Activated CD8-positive, alpha-beta memory T cell treated with anti-CD3 and anti-CD28 coated beads, Interleukin-2, amount 10 ng/mL, durations not matched to agents 7 days and 5 days (primary cell): ENCODE results near the gene C7orf57. TPM values are rescaled to one million over a fixed set of nuclear protein-coding genes. Genes with fewer than 3 reads are reported as not detected.

Experiments used
- ATAC-seq: fragments of 150-1000 bp; cut with Tn5 transposase; one replicate; pipeline ENCODE4 v1.10.0; 2021; ENCODE audit warnings: moderate library complexity
- CTCF ChIA-PET: fragments of 350-600 bp; sonication (Branson Sonifier 250); formaldehyde crosslinking; loops from one replicate; lab custom pipeline; 2021; ENCODE audit warnings: antibody characterized with exemption; lab: Charles Lee
- DNase-seq: peaks from one replicate; pipeline ENCODE4 v3.0.0-alpha.2; 2020
- H3K27ac Mint-ChIP-seq: one replicate; pipeline ENCODE4 v1.8.0; 2021; ENCODE audit warnings: mild to moderate bottlenecking, mixed read lengths
- H3K27me3 Mint-ChIP-seq: one replicate; pipeline ENCODE4 v1.8.0; 2021; ENCODE audit warnings: mixed read lengths
- H3K36me3 Mint-ChIP-seq: one replicate; pipeline ENCODE4 v1.8.0; 2021; ENCODE audit warnings: mild to moderate bottlenecking, mixed read lengths
- H3K4me1 Mint-ChIP-seq: one replicate; pipeline ENCODE4 v1.8.0; 2021; ENCODE audit warnings: mixed read lengths
- H3K4me3 Mint-ChIP-seq: one replicate; pipeline ENCODE4 v1.8.0; 2021; ENCODE audit warnings: mild to moderate bottlenecking, moderate library complexity, mixed read lengths
- H3K9me3 Mint-ChIP-seq: one replicate; pipeline ENCODE4 v1.8.0; 2022; ENCODE audit warnings: low read depth, mixed read lengths
- total RNA-seq, 2 experiments: library from RNA; stranded (reverse); gene quantifications; one replicate each; pipeline ENCODE4 v1.2.3, GENCODE V29; 2021

C7orf57 gene
- total RNA-seq, 2 experiments from 2014 or later: 0.12 to 0.15 TPM

GRCh38 chr7:48041653-48041970, 6.3 kb downstream of the C7orf57 start:
- Mint-ChIP-seq H3K27me3 (peaks cover 16% of the 10 kb centered on the region), H3K36me3 (no peaks in the 10 kb centered on the region), H3K4me3 (no peak overlapping the region), H3K4me1 (peaks cover 22% of the 10 kb centered on the region), H3K9me3 (no peaks in the 10 kb centered on the region), H3K27ac (no peak overlapping the region)
- CTCF ChIA-PET: interaction anchor here (1.0 kb wide), 1 partner anchor 34 kb away, joined by 4 read pairs; no protein-coding TSS in a partner anchor
- DNase-seq: no peak
- no peak for ATAC-seq

GRCh38 chr7:48042216-48042615, 6.9 kb downstream of the C7orf57 start:
- Mint-ChIP-seq H3K4me3 (no peak overlapping the region), H3K27me3 (peaks cover 10% of the 10 kb centered on the region), H3K27ac (no peak overlapping the region), H3K9me3 (no peaks in the 10 kb centered on the region), H3K36me3 (no peaks in the 10 kb centered on the region), H3K4me1 (peaks cover 25% of the 10 kb centered on the region)
- no peak for DNase-seq
- no peak for ATAC-seq
- CTCF ChIA-PET: interaction anchor here (1.0 kb wide), 1 partner anchor 34 kb away, joined by 4 read pairs; no protein-coding TSS in a partner anchor

- CTCF ChIA-PET: no interaction called here
- DNase-seq: no peak
- no peaks in the 10 kb centered on the region for H3K9me3 Mint-ChIP-seq
Measured at GRCh38 chr7:48042636-48043035, 7.3 kb downstream of the C7orf57 start.

GRCh38 chr7:48045195-48045765, 9.9 kb downstream of the C7orf57 start:
- Mint-ChIP-seq H3K4me1 (peaks cover 25% of the 10 kb centered on the region), H3K9me3 (no peaks in the 10 kb centered on the region), H3K36me3 (no peaks in the 10 kb centered on the region), H3K27me3 (no peaks in the 10 kb centered on the region), H3K27ac (no peak overlapping the region), H3K4me3 (no peak overlapping the region)
- DNase-seq (no peak), ATAC-seq (no peak)
- CTCF ChIA-PET: no interaction called here

More at GRCh38 chr7:48042636-48043035, 7.3 kb downstream of the C7orf57 start:
- peaks cover 7% of the 10 kb centered on the region for H3K27me3 Mint-ChIP-seq
- no peak overlapping the region for H3K4me3 Mint-ChIP-seq
- no peaks in the 10 kb centered on the region for H3K36me3 Mint-ChIP-seq
- ATAC-seq: no peak
- H3K4me1 Mint-ChIP-seq: peaks cover 25% of the 10 kb centered on the region
- H3K27ac Mint-ChIP-seq: no peak overlapping the region

GRCh38 chr7:48046458-48046857, 11.1 kb downstream of the C7orf57 start:
- Mint-ChIP-seq H3K27me3 (no peaks in the 10 kb centered on the region), H3K27ac (no peak overlapping the region), H3K9me3 (no peaks in the 10 kb centered on the region), H3K4me1 (peaks cover 22% of the 10 kb centered on the region), H3K4me3 (no peak overlapping the region), H3K36me3 (no peaks in the 10 kb centered on the region)
- DNase-seq (peak; percentile 46), ATAC-seq (peak; percentile 42)
- CTCF ChIA-PET: no interaction called here

GRCh38 chr7:48048113-48048512, 12.8 kb downstream of the C7orf57 start:
- DNase-seq (no peak), ATAC-seq (no peak)
- Mint-ChIP-seq H3K9me3 (no peaks in the 10 kb centered on the region), H3K4me1 (peaks cover 19% of the 10 kb centered on the region), H3K27me3 (no peaks in the 10 kb centered on the region), H3K27ac (no peak overlapping the region), H3K4me3 (no peak overlapping the region), H3K36me3 (no peaks in the 10 kb centered on the region)
- CTCF ChIA-PET: no interaction called here

GRCh38 chr7:48049850-48050249, 14.5 kb downstream of the C7orf57 start:
- H3K27me3 Mint-ChIP-seq: no peaks in the 10 kb centered on the region
- H3K36me3 Mint-ChIP-seq: no peaks in the 10 kb centered on the region
- ATAC-seq (no peak), DNase-seq (no peak)
- peaks cover 19% of the 10 kb centered on the region for H3K4me1 Mint-ChIP-seq
- H3K4me3 Mint-ChIP-seq: no peak overlapping the region
- no peak overlapping the region for H3K27ac Mint-ChIP-seq
- no peaks in the 10 kb centered on the region for H3K9me3 Mint-ChIP-seq
- CTCF ChIA-PET: interaction anchor here (1.3 kb wide), 1 partner anchor 61 kb away, joined by 3 read pairs; no protein-coding TSS in a partner anchor

- H3K4me1 Mint-ChIP-seq: peaks cover 4% of the 10 kb centered on the region
- H3K27ac Mint-ChIP-seq: no peak overlapping the region
- no peak for DNase-seq
- H3K36me3 Mint-ChIP-seq: peaks cover 8% of the 10 kb centered on the region
- no peak overlapping the region for H3K4me3 Mint-ChIP-seq
- ATAC-seq: no peak
- no peaks in the 10 kb centered on the region for H3K9me3 Mint-ChIP-seq
- peaks cover 4% of the 10 kb centered on the region for H3K27me3 Mint-ChIP-seq
- CTCF ChIA-PET: no interaction called here
Measured at GRCh38 chr7:48052748-48053147, 17.4 kb downstream of the C7orf57 start.

- H3K36me3 Mint-ChIP-seq: peaks cover 10% of the 10 kb centered on the region
- DNase-seq: no peak
- CTCF ChIA-PET: no interaction called here
- H3K4me3 Mint-ChIP-seq: no peak overlapping the region
- no peaks in the 10 kb centered on the region for H3K9me3 Mint-ChIP-seq
- peaks cover 4% of the 10 kb centered on the region for H3K4me1 Mint-ChIP-seq
- no peak overlapping the region for H3K27ac Mint-ChIP-seq
- peaks cover 4% of the 10 kb centered on the region for H3K27me3 Mint-ChIP-seq
- no peak for ATAC-seq
Measured at GRCh38 chr7:48053736-48054135, 18.4 kb downstream of the C7orf57 start.

GRCh38 chr7:48058990-48059389, 23.6 kb downstream of the C7orf57 start:
- H3K4me1 Mint-ChIP-seq: peaks cover 2% of the 10 kb centered on the region
- peaks cover 5% of the 10 kb centered on the region for H3K9me3 Mint-ChIP-seq
- ATAC-seq (no peak), DNase-seq (no peak)
- CTCF ChIA-PET: interaction anchor here (0.9 to 1.3 kb wide), 2 partner anchors 25 to 67 kb away, joined by 3 read pairs; no protein-coding TSS in a partner anchor
- H3K27me3 Mint-ChIP-seq: peaks cover 4% of the 10 kb centered on the region
- peaks cover 13% of the 10 kb centered on the region for H3K36me3 Mint-ChIP-seq
- H3K27ac Mint-ChIP-seq: no peak overlapping the region
- no peak overlapping the region for H3K4me3 Mint-ChIP-seq

- CTCF ChIA-PET: interaction anchor here (1.3 kb wide), 1 partner anchor 68 kb away, joined by 3 read pairs; no protein-coding TSS in a partner anchor
- no peak overlapping the region for H3K27ac Mint-ChIP-seq
- no peak overlapping the region for H3K4me3 Mint-ChIP-seq
- ATAC-seq (no peak), DNase-seq (no peak)
- H3K36me3 Mint-ChIP-seq: peaks cover 16% of the 10 kb centered on the region
- peaks cover 2% of the 10 kb centered on the region for H3K4me1 Mint-ChIP-seq
- H3K9me3 Mint-ChIP-seq: peaks cover 6% of the 10 kb centered on the region
- peaks cover 7% of the 10 kb centered on the region for H3K27me3 Mint-ChIP-seq
Measured at GRCh38 chr7:48059706-48060105, 24.4 kb downstream of the C7orf57 start.

- Mint-ChIP-seq H3K4me3 (no peak overlapping the region), H3K27me3 (peaks cover 5% of the 10 kb centered on the region), H3K27ac (no peak overlapping the region), H3K4me1 (peaks cover 2% of the 10 kb centered on the region), H3K36me3 (peaks cover 6% of the 10 kb centered on the region), H3K9me3 (peaks cover 6% of the 10 kb centered on the region)
- DNase-seq (no peak), ATAC-seq (no peak)
- CTCF ChIA-PET: no interaction called here
Measured at GRCh38 chr7:48063985-48064384, 28.6 kb downstream of the C7orf57 start.

GRCh38 chr7:48067475-48067874, 32.1 kb downstream of the C7orf57 start:
- CTCF ChIA-PET: no interaction called here
- H3K4me1 Mint-ChIP-seq: no peaks in the 10 kb centered on the region

GRCh38 chr7:48074204-48074654, 38.9 kb downstream of the C7orf57 start:
- Mint-ChIP-seq H3K36me3 (peaks cover 9% of the 10 kb centered on the region), H3K27ac (no peak overlapping the region), H3K27me3 (no peaks in the 10 kb centered on the region), H3K9me3 (no peaks in the 10 kb centered on the region), H3K4me1 (peaks cover 4% of the 10 kb centered on the region), H3K4me3 (no peak overlapping the region)
- ATAC-seq (no peak), DNase-seq (no peak)
- CTCF ChIA-PET: no interaction called here

More at GRCh38 chr7:48067475-48067874, 32.1 kb downstream of the C7orf57 start:
- ATAC-seq (no peak), DNase-seq (no peak)
- H3K36me3 Mint-ChIP-seq: peaks cover 9% of the 10 kb centered on the region
- H3K9me3 Mint-ChIP-seq: peaks cover 6% of the 10 kb centered on the region
- H3K27ac Mint-ChIP-seq: no peak overlapping the region
- peaks cover 5% of the 10 kb centered on the region for H3K27me3 Mint-ChIP-seq
- no peak overlapping the region for H3K4me3 Mint-ChIP-seq
